HepG2 (cell line): ENCODE measurements around the gene IL1RAPL2.
"Not testable (repeated sequence)": the region's sequence is repeated elsewhere in the genome, so short reads cannot be mapped to it uniquely, and the experiment has no call there.

ENCODE experiments used
- AHR ChIP-seq: IDR thresholded peaks from 2 replicates; pipeline ENCODE4 v1.6.1; 2018; ENCODE audit warnings: missing genetic modification reagents, missing compliant biosample characterization
- ARNT ChIP-seq: fragments of 450-650 bp; IDR thresholded peaks from 2 replicates; pipeline ENCODE4 v1.6.1; 2017
- CC2D1A ChIP-seq: sonication (generic); formaldehyde crosslinking; IDR thresholded peaks from 2 replicates; pipeline ENCODE4 v1.8.1; 2023; ENCODE audit warnings: mild to moderate bottlenecking, missing genetic modification reagents
- CTCF ChIP-seq: sonication (generic); formaldehyde crosslinking; IDR thresholded peaks from 2 replicates; pipeline ENCODE4 v1.5.0; 2020; ENCODE audit warnings: mild to moderate bottlenecking, missing genetic modification reagents, moderate library complexity
- HNF4G ChIP-seq, 2 experiments: sonication (generic) in 1 of 2; formaldehyde crosslinking in 1 of 2; IDR thresholded peaks; 2 replicates each; pipeline versions ENCODE4 v1.4.0 to v1.6.1; 2011 to 2020; ENCODE audit warnings: borderline replicate concordance in 2 of 2, low read depth in 2 of 2, mild to moderate bottlenecking in 2 of 2, low read length in 1 of 2, missing genetic modification reagents in 1 of 2, moderate library complexity in 1 of 2
- IKZF5 ChIP-seq: IDR thresholded peaks from 2 replicates; pipeline ENCODE4 v1.6.1; 2018; ENCODE audit warnings: missing genetic modification reagents, mild to moderate bottlenecking, missing compliant biosample characterization
- JUN ChIP-seq: sonication (generic); formaldehyde crosslinking; IDR thresholded peaks from 2 replicates; pipeline ENCODE4 v1.4.0; 2020; ENCODE audit warnings: mild to moderate bottlenecking, missing genetic modification reagents
- JUND ChIP-seq: sonication (generic); formaldehyde crosslinking; IDR thresholded peaks from 2 replicates; pipeline ENCODE4 v1.8.0; 2022; ENCODE audit warnings: mild to moderate bottlenecking, missing genetic modification reagents
- LBX2 ChIP-seq: sonication (generic); formaldehyde crosslinking; IDR thresholded peaks from 2 replicates; pipeline ENCODE4 v1.5.0; 2020; ENCODE audit warnings: missing genetic modification reagents, mild to moderate bottlenecking, borderline replicate concordance
- PBX2 ChIP-seq: IDR thresholded peaks from 2 replicates; pipeline ENCODE4 v1.6.1; 2016; ENCODE audit warnings: control low read depth
- SMAD1 ChIP-seq: sonication (generic); formaldehyde crosslinking; IDR thresholded peaks from 2 replicates; pipeline ENCODE4 v1.4.0; 2020; ENCODE audit warnings: missing genetic modification reagents, low read depth, mild to moderate bottlenecking, borderline replicate concordance
- SRF ChIP-seq: IDR thresholded peaks from 2 replicates; pipeline ENCODE4 v1.6.1; 2011; ENCODE audit warnings: mild to moderate bottlenecking, low read depth, low read length, moderate library complexity
- TOPORS ChIP-seq: sonication (generic); formaldehyde crosslinking; IDR thresholded peaks from 2 replicates; pipeline ENCODE4 v1.8.0; 2023; ENCODE audit warnings: mild to moderate bottlenecking, missing genetic modification reagents
- ZFP36L1 ChIP-seq: sonication (generic); formaldehyde crosslinking; IDR thresholded peaks from 2 replicates; pipeline ENCODE4 v1.8.0; 2022; ENCODE audit warnings: mild to moderate bottlenecking, missing genetic modification reagents, moderate library complexity

GRCh38 chrX:105028962-105029361 is 463.0 kb downstream of the IL1RAPL2 start:
- not testable (repeated sequence) for TF ChIP-seq LBX2 (CRISPR knock-in tag); SRF; JUN; HNF4G (IDR thresholded peaks at IDR 0.05; ENCODE audit: borderline replicate concordance, low read depth, low read length); HNF4G (CRISPR knock-in tag; IDR thresholded peaks at IDR 0.05; ENCODE audit: borderline replicate concordance, low read depth); CTCF; AHR; PBX2 (CRISPR knock-in tag); ZFP36L1; JUND (CRISPR knock-in tag); IKZF5 (CRISPR knock-in tag); TOPORS (CRISPR knock-in tag); SMAD1 (CRISPR knock-in tag); ARNT; CC2D1A (CRISPR knock-in tag)
